Fibroblast of lung (primary cell): ENCODE measurements around the gene KLK5.

Source experiments
- CTCF ChIP-seq, 2 donors: IDR thresholded peaks in 1 of 2; conservative IDR thresholded peaks in 1 of 2; 1 replicate in 1 of 2; 2 replicates in 1 of 2; pipeline ENCODE4 v1.5.1; 2011 to 2012; ENCODE audit warnings: low read length in 2 of 2, control low read depth in 1 of 2, inconsistent platforms in 1 of 2, low read depth in 1 of 2, mild to moderate bottlenecking in 1 of 2
- EZH2 ChIP-seq: IDR thresholded peaks from 2 replicates; pipeline ENCODE4 v1.5.1; 2012; ENCODE audit warnings: low read length, control low read depth, mild to moderate bottlenecking; ENCODE audit errors: missing control alignments

GRCh38 chr19:50977626-50978025 is 24.8 kb upstream of the KLK5 start:
- no peak for TF ChIP-seq CTCF (conservative IDR thresholded peaks at IDR 0.05 in 1 of 2, IDR thresholded peaks at IDR 0.05 in 1 of 2; ENCODE audit: low read depth in 1 of 2, low read length in 2 of 2)
- TF ChIP-seq EZH2, result no peak
